GM12878 (cell line): ENCODE data around the gene SAMHD1.
"Not testable (repeated sequence)": the region's sequence is repeated elsewhere in the genome, so short reads cannot be mapped to it uniquely, and the experiment has no call there.

ENCODE experiments used
- BACH1 ChIP-seq: fragments of 450-650 bp; IDR thresholded peaks from 2 replicates; pipeline ENCODE4 v1.6.1; 2017; ENCODE audit warnings: mild to moderate bottlenecking, borderline replicate concordance
- BMI1 ChIP-seq: fragments of 450-650 bp; IDR thresholded peaks from 2 replicates; pipeline ENCODE4 v1.6.1; 2016; ENCODE audit warnings: mild to moderate bottlenecking, moderate library complexity, borderline replicate concordance
- EZH2 ChIP-seq: IDR thresholded peaks from 2 replicates; pipeline ENCODE4 v1.6.1; 2012; ENCODE audit warnings: low read depth, mild to moderate bottlenecking, control low read depth, inconsistent platforms, low read length, borderline replicate concordance; ENCODE audit not compliant: control insufficient read depth
- FOXM1 ChIP-seq: IDR thresholded peaks from 2 replicates; pipeline ENCODE4 v1.6.1; 2012; ENCODE audit warnings: low read depth, mild to moderate bottlenecking, inconsistent platforms, low read length, moderate library complexity
- LARP7 ChIP-seq: fragments of 450-650 bp; IDR thresholded peaks from 2 replicates; pipeline ENCODE4 v1.6.1; 2017; ENCODE audit warnings: mild to moderate bottlenecking
- POLR2AphosphoS5 ChIP-seq: IDR thresholded peaks from 2 replicates; pipeline ENCODE4 v1.6.1; 2011; ENCODE audit warnings: mild to moderate bottlenecking, low read length, inconsistent platforms
- RAD21 ChIP-seq: IDR thresholded peaks from 2 replicates; pipeline ENCODE4 v1.6.1; 2011; ENCODE audit warnings: mild to moderate bottlenecking, low read depth, low read length, moderate library complexity; ENCODE audit not compliant: insufficient read depth
- RELA ChIP-seq: fragments of 450-650 bp; IDR thresholded peaks from 2 replicates; pipeline ENCODE4 v1.8.0; 2014; ENCODE audit warnings: borderline replicate concordance; ENCODE audit not compliant: partially characterized antibody
- SREBF2 ChIP-seq: IDR thresholded peaks from 2 replicates; pipeline ENCODE4 v1.6.1; 2012; ENCODE audit warnings: mild to moderate bottlenecking, low read length
- YY1 ChIP-seq: IDR thresholded peaks from 2 replicates; pipeline ENCODE4 v1.6.1; 2011; ENCODE audit warnings: low read depth, mild to moderate bottlenecking, low read length
- TF ChIP-seq, protein P1 (sequence below), 3 experiments: IDR thresholded peaks in 2 of 3; conservative IDR thresholded peaks in 1 of 3; 2 replicates each; pipeline ENCODE4 v1.5.1; 2011; ENCODE audit warnings: low read depth in 3 of 3, low read length in 3 of 3, mild to moderate bottlenecking in 3 of 3, control low read depth in 2 of 3, moderate library complexity in 2 of 3, inconsistent platforms in 1 of 3, mixed read lengths in 1 of 3; ENCODE audit not compliant: control insufficient read depth in 2 of 3, insufficient read depth in 1 of 3; ENCODE audit errors: extremely low read depth in 1 of 3
- TF ChIP-seq, protein P2 (sequence below): IDR thresholded peaks from 2 replicates; pipeline ENCODE4 v1.6.1; 2012; ENCODE audit warnings: low read depth, low read length, improper control_type of control experiment
- TF ChIP-seq, protein P3 (sequence below): fragments of 450-650 bp; IDR thresholded peaks from 2 replicates; pipeline ENCODE4 v1.6.1; 2017; ENCODE audit warnings: mild to moderate bottlenecking
- TF ChIP-seq, protein P4 (sequence below): fragments of 450-650 bp; IDR thresholded peaks from 2 replicates; pipeline ENCODE4 v1.6.1; 2014; ENCODE audit warnings: mild to moderate bottlenecking

DNA sequence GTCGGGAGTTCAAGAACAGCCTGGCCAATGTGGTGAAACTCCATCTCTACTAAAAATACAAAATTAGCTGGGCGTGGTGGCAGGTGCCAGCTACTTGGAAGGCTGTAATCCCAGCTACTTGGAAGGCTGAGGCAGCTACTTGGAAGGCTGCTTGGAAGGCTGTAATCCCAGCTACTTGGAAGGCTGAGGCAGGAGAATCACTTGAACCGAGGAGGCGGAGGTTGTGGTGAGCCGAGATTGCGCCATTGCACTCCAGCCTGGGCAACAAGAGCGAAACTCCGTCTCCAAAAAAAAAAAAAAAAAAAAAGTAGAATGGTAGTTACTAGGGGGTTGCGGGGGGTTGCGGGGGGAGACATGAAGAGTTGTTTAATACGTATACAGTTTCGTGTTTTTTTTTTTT lies 19.4 kb downstream of the SAMHD1 start:
- not testable (repeated sequence) for TF ChIP-seq POLR2AphosphoS5, RAD21, SREBF2, YY1, BACH1, BMI1, LARP7, EZH2, RELA, FOXM1
- TF ChIP-seq, protein P1, sequence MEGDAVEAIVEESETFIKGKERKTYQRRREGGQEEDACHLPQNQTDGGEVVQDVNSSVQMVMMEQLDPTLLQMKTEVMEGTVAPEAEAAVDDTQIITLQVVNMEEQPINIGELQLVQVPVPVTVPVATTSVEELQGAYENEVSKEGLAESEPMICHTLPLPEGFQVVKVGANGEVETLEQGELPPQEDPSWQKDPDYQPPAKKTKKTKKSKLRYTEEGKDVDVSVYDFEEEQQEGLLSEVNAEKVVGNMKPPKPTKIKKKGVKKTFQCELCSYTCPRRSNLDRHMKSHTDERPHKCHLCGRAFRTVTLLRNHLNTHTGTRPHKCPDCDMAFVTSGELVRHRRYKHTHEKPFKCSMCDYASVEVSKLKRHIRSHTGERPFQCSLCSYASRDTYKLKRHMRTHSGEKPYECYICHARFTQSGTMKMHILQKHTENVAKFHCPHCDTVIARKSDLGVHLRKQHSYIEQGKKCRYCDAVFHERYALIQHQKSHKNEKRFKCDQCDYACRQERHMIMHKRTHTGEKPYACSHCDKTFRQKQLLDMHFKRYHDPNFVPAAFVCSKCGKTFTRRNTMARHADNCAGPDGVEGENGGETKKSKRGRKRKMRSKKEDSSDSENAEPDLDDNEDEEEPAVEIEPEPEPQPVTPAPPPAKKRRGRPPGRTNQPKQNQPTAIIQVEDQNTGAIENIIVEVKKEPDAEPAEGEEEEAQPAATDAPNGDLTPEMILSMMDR (IDR thresholded peaks at IDR 0.05 in 2 of 3, conservative IDR thresholded peaks at IDR 0.05 in 1 of 3; ENCODE audit: control insufficient read depth in 2 of 3, extremely low read depth in 1 of 3, insufficient read depth in 1 of 3, low read depth in 3 of 3, low read length in 3 of 3) = not testable (repeated sequence)
- TF ChIP-seq, protein P2, sequence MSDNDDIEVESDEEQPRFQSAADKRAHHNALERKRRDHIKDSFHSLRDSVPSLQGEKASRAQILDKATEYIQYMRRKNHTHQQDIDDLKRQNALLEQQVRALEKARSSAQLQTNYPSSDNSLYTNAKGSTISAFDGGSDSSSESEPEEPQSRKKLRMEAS = not testable (repeated sequence)
- TF ChIP-seq, protein P3, sequence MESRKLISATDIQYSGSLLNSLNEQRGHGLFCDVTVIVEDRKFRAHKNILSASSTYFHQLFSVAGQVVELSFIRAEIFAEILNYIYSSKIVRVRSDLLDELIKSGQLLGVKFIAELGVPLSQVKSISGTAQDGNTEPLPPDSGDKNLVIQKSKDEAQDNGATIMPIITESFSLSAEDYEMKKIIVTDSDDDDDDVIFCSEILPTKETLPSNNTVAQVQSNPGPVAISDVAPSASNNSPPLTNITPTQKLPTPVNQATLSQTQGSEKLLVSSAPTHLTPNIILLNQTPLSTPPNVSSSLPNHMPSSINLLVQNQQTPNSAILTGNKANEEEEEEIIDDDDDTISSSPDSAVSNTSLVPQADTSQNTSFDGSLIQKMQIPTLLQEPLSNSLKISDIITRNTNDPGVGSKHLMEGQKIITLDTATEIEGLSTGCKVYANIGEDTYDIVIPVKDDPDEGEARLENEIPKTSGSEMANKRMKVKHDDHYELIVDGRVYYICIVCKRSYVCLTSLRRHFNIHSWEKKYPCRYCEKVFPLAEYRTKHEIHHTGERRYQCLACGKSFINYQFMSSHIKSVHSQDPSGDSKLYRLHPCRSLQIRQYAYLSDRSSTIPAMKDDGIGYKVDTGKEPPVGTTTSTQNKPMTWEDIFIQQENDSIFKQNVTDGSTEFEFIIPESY = not testable (repeated sequence)
- TF ChIP-seq, protein P4, sequence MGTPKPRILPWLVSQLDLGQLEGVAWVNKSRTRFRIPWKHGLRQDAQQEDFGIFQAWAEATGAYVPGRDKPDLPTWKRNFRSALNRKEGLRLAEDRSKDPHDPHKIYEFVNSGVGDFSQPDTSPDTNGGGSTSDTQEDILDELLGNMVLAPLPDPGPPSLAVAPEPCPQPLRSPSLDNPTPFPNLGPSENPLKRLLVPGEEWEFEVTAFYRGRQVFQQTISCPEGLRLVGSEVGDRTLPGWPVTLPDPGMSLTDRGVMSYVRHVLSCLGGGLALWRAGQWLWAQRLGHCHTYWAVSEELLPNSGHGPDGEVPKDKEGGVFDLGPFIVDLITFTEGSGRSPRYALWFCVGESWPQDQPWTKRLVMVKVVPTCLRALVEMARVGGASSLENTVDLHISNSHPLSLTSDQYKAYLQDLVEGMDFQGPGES = not testable (repeated sequence)
